Measurements from ENCODE around the gene NAPEPLD.
"Not testable (repeated sequence)": the region's sequence is repeated elsewhere in the genome, so short reads cannot be mapped to it uniquely, and the experiment has no call there.

NAPEPLD gene

GRCh38 chr7:103148994-103149807 is at the start of gene NAPEPLD:
Gene NAPEPLD (minus strand): TSS chr7:103149099. CDS start chr7:103128776, 20,323 bp downstream.
- peak; percentile 78 for DNase-seq

- not testable (repeated sequence) for DNase-seq
Observed at GRCh38 chr7:103198079-103198478, 49.2 kb upstream of the NAPEPLD start.

GRCh38 chr7:103195364-103195763 is 46.5 kb upstream of the NAPEPLD start:
- DNase-seq: not testable (repeated sequence)

- DNase-seq: not testable (repeated sequence)
Observed at GRCh38 chr7:103172415-103173146, 23.7 kb upstream of the NAPEPLD start.

- not testable (repeated sequence) for DNase-seq
Observed at GRCh38 chr7:103171695-103172414, 23.0 kb upstream of the NAPEPLD start.

GRCh38 chr7:103166921-103167544 is 18.1 kb upstream of the NAPEPLD start:
- not testable (repeated sequence) for DNase-seq

GRCh38 chr7:103163087-103163825 is 14.4 kb upstream of the NAPEPLD start:
- DNase-seq: not testable (repeated sequence)

- not testable (repeated sequence) for DNase-seq
Observed at GRCh38 chr7:103162641-103163040, 13.7 kb upstream of the NAPEPLD start.

- not testable (repeated sequence) for DNase-seq
Observed at GRCh38 chr7:103161998-103162616, 13.2 kb upstream of the NAPEPLD start.

GRCh38 chr7:103159072-103159471 is 10.2 kb upstream of the NAPEPLD start:
- DNase-seq: not testable (repeated sequence)

- DNase-seq: not testable (repeated sequence)
Observed at GRCh38 chr7:103155331-103156024, 6.6 kb upstream of the NAPEPLD start.

- DNase-seq: no peak
Observed at GRCh38 chr7:103154042-103154441, 5.1 kb upstream of the NAPEPLD start.

GRCh38 chr7:103152744-103153617 is 4.1 kb upstream of the NAPEPLD start:
- not testable (repeated sequence) for DNase-seq

- not testable (repeated sequence) for DNase-seq
Observed at GRCh38 chr7:103151993-103152676, 3.2 kb upstream of the NAPEPLD start.

GRCh38 chr7:103150192-103150591 is 1.3 kb upstream of the NAPEPLD start:
- no peak for DNase-seq

GRCh38 chr7:103149808-103150180 is 895 bp upstream of the NAPEPLD start:
- DNase-seq: no peak

- DNase-seq: no peak
Observed at GRCh38 chr7:103148131-103148993, 537 bp downstream of the NAPEPLD start.

GRCh38 chr7:103144754-103145153 is 4.1 kb downstream of the NAPEPLD start:
- DNase-seq: not testable (repeated sequence)
